Coronary artery (tissue), 2 donors: ENCODE results near the gene SLCO1B1.

Experiments
- DNase-seq: peaks from one replicate; pipeline ENCODE4 v3.0.0-alpha.2; 2017; ENCODE audit warnings: low spot score
- H3K27ac ChIP-seq, 2 donors: fragments of 200-600 bp; sonication (generic); one replicate each; pipeline ENCODE4 v1.5.1; 2016 to 2019
- H3K4me3 ChIP-seq: fragments of 200-600 bp; sonication (generic); 2 replicates; pipeline ENCODE4 v1.5.1; 2016; ENCODE audit warnings: mild to moderate bottlenecking, moderate library complexity
- CTCF ChIP-seq: fragments of 200-600 bp; sonication (generic); IDR thresholded peaks from one replicate; pipeline ENCODE4 v1.5.1; 2019; ENCODE audit warnings: antibody characterized with exemption

Gene SLCO1B1

GRCh38 chr12:21223930-21224329, 92.9 kb downstream of the SLCO1B1 start:
- TF ChIP-seq CTCF, result no peak
- H3K27ac ChIP-seq, result no peak overlapping the region
- no peak for DNase-seq
- no peak overlapping the region for H3K4me3 ChIP-seq

GRCh38 chr12:21234395-21234794, 103.4 kb downstream of the SLCO1B1 start:
- no peak for DNase-seq
- no peak overlapping the region for H3K27ac ChIP-seq
- no peak overlapping the region for H3K4me3 ChIP-seq
- no peak for TF ChIP-seq CTCF

- H3K27ac ChIP-seq, result no peak overlapping the region
- DNase-seq, result no peak
- TF ChIP-seq CTCF, result no peak
- no peak overlapping the region for H3K4me3 ChIP-seq
Observed at GRCh38 chr12:21239866-21240265, 108.9 kb downstream of the SLCO1B1 start.

GRCh38 chr12:21248679-21249078, 117.7 kb downstream of the SLCO1B1 start:
- no peak overlapping the region for H3K4me3 ChIP-seq
- no peak overlapping the region for H3K27ac ChIP-seq
- no peak for DNase-seq
- no peak for TF ChIP-seq CTCF

- no peak for DNase-seq
- no peak overlapping the region for H3K4me3 ChIP-seq
- no peak overlapping the region for H3K27ac ChIP-seq
- TF ChIP-seq CTCF, result no peak
Observed at GRCh38 chr12:21252070-21252469, 121.1 kb downstream of the SLCO1B1 start.

- DNase-seq, result no peak
- Histone ChIP-seq H3K27ac (no peak overlapping the region), H3K4me3 (no peak overlapping the region)
- no peak for TF ChIP-seq CTCF
Observed at GRCh38 chr12:21257172-21257571, 126.2 kb downstream of the SLCO1B1 start.

- no peak overlapping the region for H3K27ac ChIP-seq
- TF ChIP-seq CTCF, result no peak
- no peak overlapping the region for H3K4me3 ChIP-seq
- DNase-seq, result no peak
Observed at GRCh38 chr12:21264232-21264631, 133.2 kb downstream of the SLCO1B1 start.
